ENCODE data around the gene CCN6.
"Not testable (repeated sequence)": the region's sequence is repeated elsewhere in the genome, so short reads cannot be mapped to it uniquely, and the experiment has no call there.

CCN6 gene

GRCh38 chr6:112054555-112055190 is 769 bp downstream of the CCN6 start:
- DNase-seq: no peak

DNA sequence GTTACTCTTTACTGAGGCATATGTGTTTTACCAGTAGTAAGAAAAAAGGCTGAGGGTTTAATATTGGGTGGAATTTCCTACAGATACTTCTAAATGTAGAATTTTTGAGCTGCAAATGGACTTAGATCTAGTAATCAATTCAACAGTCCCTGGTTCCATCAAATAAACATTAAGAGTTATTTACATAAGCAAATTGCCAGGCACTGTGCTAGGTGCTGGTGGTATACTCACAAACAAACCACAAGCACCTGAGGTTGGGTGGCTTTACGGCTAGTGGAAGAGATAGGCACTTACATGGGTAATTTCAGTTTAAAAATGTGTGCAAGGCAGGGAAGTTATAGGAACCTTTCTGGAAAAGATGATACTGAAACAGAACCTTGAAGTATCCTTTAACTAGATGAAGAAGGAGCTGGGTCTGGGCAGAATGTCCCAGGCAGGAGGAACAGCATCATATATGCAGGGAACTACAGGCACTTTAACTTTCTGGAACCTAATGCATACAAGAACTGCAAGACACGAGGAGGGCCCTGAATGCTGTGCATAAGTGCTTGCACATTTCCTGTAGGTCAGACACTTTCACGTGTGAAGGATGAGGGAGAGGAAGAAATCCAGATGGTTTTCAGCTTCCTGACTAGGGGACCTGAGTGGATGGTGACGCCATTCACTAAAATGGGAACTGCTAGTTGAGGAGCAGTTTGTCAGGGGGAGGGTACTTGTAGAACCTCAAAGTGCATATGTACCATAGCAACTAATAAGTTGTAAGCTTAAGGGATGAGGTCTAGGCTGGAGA is 4.5 kb downstream of the CCN6 start:
- DNase-seq: no peak

GRCh38 chr6:112061605-112062004 is 7.7 kb downstream of the CCN6 start:
- DNase-seq: no peak

DNA sequence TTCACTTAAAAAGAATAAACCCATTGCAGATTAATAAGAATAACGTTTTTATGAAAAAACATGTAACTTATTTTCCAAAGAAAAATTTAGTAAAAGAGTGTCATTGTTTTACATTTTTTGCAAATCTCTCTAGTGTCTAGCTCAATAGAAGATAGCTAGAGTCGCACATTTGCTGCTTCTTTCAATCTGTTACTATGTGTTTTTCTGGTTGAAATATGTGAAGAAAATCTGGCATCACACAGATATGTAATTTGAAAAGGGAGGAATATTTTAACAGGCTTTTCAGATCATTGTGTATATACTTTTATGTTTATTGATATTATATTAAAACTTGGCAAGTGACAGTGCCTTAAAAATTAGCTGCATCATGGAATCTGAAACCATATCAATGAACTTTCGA is 9.1 kb downstream of the CCN6 start:
- no peak for DNase-seq

DNA sequence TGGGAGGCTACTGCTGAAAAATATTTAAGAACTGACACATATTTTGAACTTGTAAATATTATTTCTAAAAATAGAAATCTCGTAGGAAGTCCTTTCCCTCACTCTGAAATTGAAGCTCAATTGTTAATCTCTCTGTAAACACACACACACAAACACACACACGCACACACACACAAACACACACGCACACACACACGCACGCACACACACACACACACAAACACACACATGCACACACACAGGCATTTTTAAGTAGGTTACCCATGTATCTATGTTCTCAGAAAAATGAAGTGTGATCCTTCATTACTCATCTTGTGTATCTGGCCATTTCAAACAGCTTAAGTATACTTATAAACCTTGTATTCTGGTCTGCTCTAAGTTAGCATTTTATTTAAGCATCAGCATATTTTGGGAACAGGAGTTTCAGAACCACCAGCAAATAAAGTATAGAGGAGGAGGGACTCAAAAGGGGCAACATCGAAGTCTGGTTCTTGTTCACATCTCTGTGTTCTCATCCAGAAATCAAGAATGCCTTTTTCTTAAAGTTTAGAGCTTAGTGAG is 11.6 kb downstream of the CCN6 start:
- DNase-seq: no peak

DNA sequence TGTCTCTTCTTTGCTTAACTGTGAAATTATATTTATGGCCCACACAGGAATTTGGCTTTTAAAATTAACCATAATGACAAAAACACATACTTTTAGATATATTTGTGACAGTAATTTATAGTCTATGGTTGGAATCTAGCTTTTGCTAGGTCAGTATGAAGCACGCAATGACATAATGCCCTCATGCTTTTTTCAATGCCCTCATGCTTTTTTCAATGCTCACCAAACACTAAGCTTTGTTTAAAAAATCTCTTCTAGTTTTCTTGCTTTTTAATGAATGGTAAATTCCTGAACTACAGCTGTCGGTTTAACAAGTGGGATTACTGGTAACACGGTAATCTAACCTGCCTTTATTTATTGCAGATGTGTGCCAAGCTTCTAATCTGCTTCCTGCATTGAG is 12.7 kb downstream of the CCN6 start:
- no peak for DNase-seq

GRCh38 chr6:112081569-112081968 is 27.7 kb downstream of the CCN6 start:
- DNase-seq: no peak

DNA sequence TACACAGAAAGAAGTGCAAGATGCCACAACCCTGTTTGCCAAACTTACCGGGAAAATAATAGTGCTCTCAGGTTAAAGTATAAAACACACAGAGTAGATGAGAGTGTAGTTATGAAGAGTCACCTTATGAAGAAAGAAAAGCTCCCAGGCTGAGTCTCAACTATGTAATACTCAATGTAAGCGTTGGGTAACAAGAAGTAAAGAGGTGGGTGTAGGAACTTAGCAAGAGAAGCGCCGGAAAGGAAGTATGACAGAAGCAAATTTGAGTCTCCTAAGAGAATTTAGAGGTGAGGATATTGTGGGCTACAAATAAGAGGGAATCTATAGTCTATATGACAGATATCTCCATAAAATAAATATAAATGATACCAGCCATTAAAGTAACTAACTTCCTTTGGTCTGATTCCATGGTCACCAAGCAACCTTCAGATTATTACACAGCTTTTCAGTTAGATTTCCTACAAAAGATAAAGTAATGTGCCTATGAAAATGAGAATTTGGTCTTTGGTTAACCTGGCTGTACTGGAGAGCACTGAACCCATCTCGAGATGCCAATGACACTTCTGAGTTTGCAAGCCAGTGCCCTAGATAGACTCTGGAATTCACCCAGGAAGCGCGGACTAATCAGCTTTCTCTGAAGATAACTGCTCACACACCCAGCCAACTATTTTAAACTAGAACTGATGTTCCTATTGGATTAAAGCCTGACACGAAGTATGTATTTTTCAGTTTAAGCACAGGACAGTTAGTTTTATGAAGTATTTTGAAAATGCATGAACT is 31.6 kb downstream of the CCN6 start:
- DNase-seq: no peak

DNA sequence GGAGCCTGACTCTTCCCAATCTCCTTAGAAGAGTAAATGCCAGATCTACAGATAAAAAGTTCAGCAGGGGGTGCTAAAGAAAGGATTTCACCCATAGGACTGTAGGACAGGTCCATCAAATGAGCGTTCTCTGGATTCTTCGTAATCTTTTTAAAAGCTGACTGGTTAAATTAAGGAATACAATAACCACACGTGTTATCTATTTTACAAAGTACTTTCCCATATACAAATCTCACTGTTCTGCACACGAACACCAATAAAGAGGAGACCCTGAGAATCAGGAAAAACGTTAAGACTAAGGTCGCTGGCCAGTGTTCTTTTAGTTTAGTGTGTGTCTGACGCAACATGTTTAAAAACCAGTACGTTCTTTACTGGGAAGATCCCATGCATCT is 32.8 kb downstream of the CCN6 start:
- peak; percentile 31 for DNase-seq

DNA sequence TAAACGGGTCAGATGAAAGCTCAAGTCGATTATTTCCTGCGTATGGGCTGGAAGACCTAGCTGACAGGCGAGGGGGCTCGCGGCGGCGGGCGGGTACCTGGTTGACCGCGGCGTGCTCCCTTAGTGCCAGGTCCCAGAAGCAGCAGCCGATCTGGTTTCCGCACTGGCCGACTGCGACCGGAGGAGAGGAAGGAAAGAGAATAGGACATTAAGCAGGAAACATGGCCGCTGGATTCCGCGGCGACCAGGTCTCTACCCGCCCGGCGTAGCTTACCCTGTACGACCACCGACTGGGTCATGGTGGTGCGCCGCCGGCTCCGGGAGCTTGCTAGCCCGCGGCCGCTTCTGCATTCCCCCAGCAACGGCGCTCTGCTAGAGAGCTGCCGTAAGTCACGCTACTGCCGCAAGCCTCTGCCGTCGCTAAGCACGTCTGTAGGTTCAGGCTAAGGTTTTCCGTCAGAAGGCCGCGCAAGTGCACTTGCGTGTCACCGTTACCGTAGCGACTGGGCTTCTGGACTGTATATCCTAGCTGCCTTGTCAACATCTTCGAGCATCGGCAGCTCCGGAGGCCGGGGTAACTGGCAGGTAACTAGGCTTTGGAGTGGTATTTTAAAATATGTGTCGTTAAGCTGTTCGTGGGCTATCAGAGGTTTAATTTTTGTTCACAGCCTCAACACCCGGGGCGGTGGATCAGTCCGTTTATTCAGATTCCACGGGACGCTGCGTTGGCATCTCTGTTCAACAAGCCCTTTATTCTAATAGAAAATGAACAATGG is 33.4 kb downstream of the CCN6 start, which contains the start of the genes FAM229B and TUBE1:
FAM229B (plus strand) TSS at position 456 of the 776 bp plus-strand sequence. CDS start 11,693 bp downstream, outside the sequence.
TUBE1 (minus strand) TSS at position 347 of the 776 bp plus-strand sequence; CDS start at position 299, 48 bp downstream.
- DNase-seq: peak; percentile 95

GRCh38 chr6:112087916-112088315 is 34.0 kb downstream of the CCN6 start:
- DNase-seq: no peak

- no peak for DNase-seq
These were observed 43.0 kb downstream of the CCN6 start for GRCh38 chr6:112096901-112097300.

GRCh38 chr6:112100561-112100960 is 46.7 kb downstream of the CCN6 start:
- DNase-seq: no peak

DNA sequence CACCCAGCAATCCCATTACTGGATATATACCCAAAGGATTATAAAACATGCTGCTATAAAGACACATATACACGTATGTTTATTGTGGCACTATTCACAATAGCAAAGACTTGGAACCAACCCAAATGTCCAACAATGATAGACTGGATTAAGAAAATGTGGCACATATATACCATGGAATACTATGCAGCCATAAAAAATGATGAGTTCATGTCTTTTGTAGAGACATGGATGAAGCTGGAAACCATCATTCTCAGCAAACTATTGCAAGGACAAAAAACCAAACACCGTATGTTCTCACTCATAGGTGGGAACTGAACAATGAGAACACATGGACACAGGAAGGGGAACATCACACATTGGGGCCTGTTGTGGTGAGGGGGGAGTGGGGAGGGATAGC is 52.1 kb downstream of the CCN6 start:
- DNase-seq: not testable (repeated sequence)

- DNase-seq: no peak
These were observed 52.7 kb downstream of the CCN6 start for GRCh38 chr6:112106562-112106961.

DNA sequence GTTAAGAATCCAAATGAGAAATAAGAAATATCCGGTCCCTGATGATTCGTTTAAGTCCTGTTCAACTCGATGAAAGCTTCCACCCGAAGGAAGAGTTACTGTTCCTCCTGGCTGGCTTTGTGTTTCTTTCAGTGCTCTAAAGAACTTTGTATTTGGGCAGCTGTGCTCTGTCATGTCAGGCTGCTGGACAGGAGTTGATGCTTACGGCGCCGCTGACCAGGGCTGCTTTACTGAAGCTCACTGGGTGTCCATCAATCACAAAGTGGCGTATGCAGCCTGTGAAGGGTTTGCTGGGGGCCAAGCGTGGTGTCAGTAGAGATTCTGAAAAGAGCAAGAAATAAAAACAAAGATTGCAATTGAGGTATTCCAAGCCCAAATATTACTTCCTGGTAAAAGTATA is 55.4 kb downstream of the CCN6 start:
- no peak for DNase-seq

- no peak for DNase-seq
These were observed 59.5 kb downstream of the CCN6 start for GRCh38 chr6:112113431-112113830.

DNA sequence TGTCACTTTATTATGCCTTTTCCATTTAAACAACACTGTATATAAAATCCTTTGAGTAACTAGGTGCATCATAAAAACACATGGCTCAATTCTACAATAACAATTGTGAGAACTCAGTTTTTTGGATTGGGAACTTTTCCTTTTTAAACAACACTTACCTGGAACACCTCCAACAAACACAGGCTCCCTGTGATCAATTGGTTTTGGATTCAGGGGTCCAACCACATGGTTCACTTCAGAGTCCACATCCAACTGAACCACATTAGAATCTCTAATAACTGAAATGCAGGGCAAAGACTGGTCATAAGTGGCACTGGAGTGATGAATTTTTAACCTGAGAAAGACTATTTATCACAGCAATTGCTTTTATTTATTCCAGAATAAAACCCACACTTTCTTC is 60.0 kb downstream of the CCN6 start:
- DNase-seq: no peak

- DNase-seq: no peak
These were observed 60.8 kb downstream of the CCN6 start for GRCh38 chr6:112114577-112115223.

DNA sequence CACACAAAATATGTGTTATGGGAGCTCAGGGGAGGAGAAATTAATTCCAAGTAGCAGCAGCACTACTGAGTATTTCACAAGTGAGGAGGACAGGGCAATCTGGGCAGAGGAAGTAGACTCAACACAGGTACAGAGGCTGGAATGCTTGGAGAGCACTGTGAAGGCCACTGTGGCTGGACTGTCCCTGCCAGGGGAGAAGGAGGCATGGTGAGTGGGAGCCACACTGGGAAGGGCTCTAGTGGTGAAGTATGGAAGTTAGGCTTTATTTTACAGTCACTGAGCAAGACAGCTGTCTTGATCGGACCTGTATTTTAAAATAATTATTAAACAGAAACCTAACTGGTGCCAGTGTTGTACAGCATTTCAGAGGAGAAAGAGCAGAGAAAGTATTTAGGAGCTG is 62.3 kb downstream of the CCN6 start:
- DNase-seq: no peak

DNA sequence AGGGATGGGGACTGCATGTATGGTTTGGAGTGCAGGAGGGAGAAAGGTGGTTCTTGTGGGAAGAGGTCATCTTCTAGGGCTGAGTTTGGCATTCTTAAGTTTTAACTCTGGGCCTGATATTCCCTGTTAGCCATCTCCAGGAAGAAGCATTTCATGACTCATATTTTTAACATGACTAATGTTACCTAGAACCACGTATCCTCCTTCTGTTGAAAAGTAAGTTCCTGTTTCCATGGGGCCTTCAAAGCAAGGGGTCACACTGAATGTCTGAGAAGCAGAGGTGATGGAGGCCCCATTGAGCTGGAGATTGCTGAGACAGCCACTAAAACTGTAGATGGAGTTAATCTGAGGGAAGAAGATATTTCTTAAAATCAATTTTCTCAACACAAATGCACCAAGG is 63.6 kb downstream of the CCN6 start:
- peak; percentile 48 for DNase-seq

- DNase-seq: no peak
These were observed 64.1 kb downstream of the CCN6 start for GRCh38 chr6:112118034-112118433.
